Parathyroid adenoma (tissue), 2 donors: ENCODE data around the gene KRT76.

Experiments
- H2AFZ ChIP-seq: fragments of 300-600 bp; sonication (generic); one replicate; pipeline ENCODE4 v1.7.0; 2017; ENCODE audit warnings: antibody characterized with exemption, mild to moderate bottlenecking
- H3K27ac ChIP-seq: fragments of 300-600 bp; sonication (generic); one replicate; pipeline ENCODE4 v1.7.0; 2017
- H3K27me3 ChIP-seq: fragments of 300-600 bp; sonication (generic); one replicate; pipeline ENCODE4 v1.7.0; 2017; ENCODE audit warnings: low read length; ENCODE audit not compliant: control insufficient read depth, insufficient read depth
- H3K36me3 ChIP-seq: fragments of 300-600 bp; sonication (generic); one replicate; pipeline ENCODE4 v1.7.0; 2017; ENCODE audit warnings: low read length; ENCODE audit not compliant: control insufficient read depth, insufficient read depth
- H3K4me1 ChIP-seq: fragments of 300-600 bp; sonication (generic); one replicate; pipeline ENCODE4 v1.7.0; 2017; ENCODE audit warnings: control low read depth
- H3K4me2 ChIP-seq: fragments of 300-600 bp; sonication (generic); one replicate; pipeline ENCODE4 v1.7.0; 2017; ENCODE audit warnings: low read length
- H3K4me3 ChIP-seq: fragments of 300-600 bp; sonication (generic); one replicate; pipeline ENCODE4 v1.7.0; 2017; ENCODE audit warnings: low read depth, low read length
- H3K79me2 ChIP-seq: fragments of 300-600 bp; sonication (generic); one replicate; pipeline ENCODE4 v1.7.0; 2017; ENCODE audit warnings: control low read depth
- H3K9ac ChIP-seq: fragments of 300-600 bp; sonication (generic); one replicate; pipeline ENCODE4 v1.7.0; 2017; ENCODE audit warnings: mild to moderate bottlenecking
- H3K9me3 ChIP-seq: fragments of 300-600 bp; sonication (generic); one replicate; pipeline ENCODE4 v1.7.0; 2017; ENCODE audit warnings: low read length; ENCODE audit not compliant: control insufficient read depth
- CTCF ChIP-seq: fragments of 300-600 bp; sonication (generic); IDR thresholded peaks from one replicate; pipeline ENCODE4 v1.7.0; 2017; ENCODE audit warnings: antibody characterized with exemption, mild to moderate bottlenecking
- donor health status: primary hyperparathyroidism.

Gene KRT76

GRCh38 chr12:52759218-52759617 is 17.9 kb downstream of the KRT76 start:
- H3K27me3 ChIP-seq = no peaks in the 10 kb centered on the region

GRCh38 chr12:52757449-52758176 is 19.5 kb downstream of the KRT76 start:
- no peaks in the 10 kb centered on the region for H3K27me3 ChIP-seq
- no peaks in the 10 kb centered on the region for H3K36me3 ChIP-seq
- TF ChIP-seq CTCF = no peak
- no peaks in the 10 kb centered on the region for H3K9me3 ChIP-seq
- no peak overlapping the region for H3K4me2 ChIP-seq
- no peaks in the 10 kb centered on the region for H3K79me2 ChIP-seq
- no peak overlapping the region for H3K9ac ChIP-seq
- no peak overlapping the region for H2AFZ ChIP-seq
- H3K4me1 ChIP-seq = peaks cover 7% of the 10 kb centered on the region
- no peak overlapping the region for H3K4me3 ChIP-seq
- no peak overlapping the region for H3K27ac ChIP-seq

More at GRCh38 chr12:52759218-52759617, 17.9 kb downstream of the KRT76 start:
- H3K9ac ChIP-seq = no peak overlapping the region
- no peaks in the 10 kb centered on the region for H3K79me2 ChIP-seq
- H3K4me2 ChIP-seq = no peak overlapping the region
- H2AFZ ChIP-seq = no peak overlapping the region
- H3K9me3 ChIP-seq = no peaks in the 10 kb centered on the region
- TF ChIP-seq CTCF = no peak
- no peak overlapping the region for H3K27ac ChIP-seq
- no peaks in the 10 kb centered on the region for H3K36me3 ChIP-seq
- H3K4me3 ChIP-seq = no peak overlapping the region
- H3K4me1 ChIP-seq = peaks cover 7% of the 10 kb centered on the region

GRCh38 chr12:52756281-52756960 is 20.7 kb downstream of the KRT76 start:
- H3K27me3 ChIP-seq = no peaks in the 10 kb centered on the region
- peaks cover 7% of the 10 kb centered on the region for H3K4me1 ChIP-seq
- no peak overlapping the region for H3K27ac ChIP-seq
- no peaks in the 10 kb centered on the region for H3K79me2 ChIP-seq
- H3K4me2 ChIP-seq = no peak overlapping the region
- no peak overlapping the region for H3K4me3 ChIP-seq
- H2AFZ ChIP-seq = no peak overlapping the region
- H3K9ac ChIP-seq = no peak overlapping the region
- H3K36me3 ChIP-seq = no peaks in the 10 kb centered on the region
- H3K9me3 ChIP-seq = no peaks in the 10 kb centered on the region
- TF ChIP-seq CTCF = no peak

- H3K27me3 ChIP-seq = no peaks in the 10 kb centered on the region
- H3K4me1 ChIP-seq = peaks cover 7% of the 10 kb centered on the region
- H3K36me3 ChIP-seq = no peaks in the 10 kb centered on the region
- no peaks in the 10 kb centered on the region for H3K79me2 ChIP-seq
- no peak overlapping the region for H3K9ac ChIP-seq
- no peak overlapping the region for H3K4me2 ChIP-seq
- no peak for TF ChIP-seq CTCF
- no peak overlapping the region for H3K4me3 ChIP-seq
- no peak overlapping the region for H2AFZ ChIP-seq
- H3K27ac ChIP-seq = no peak overlapping the region
- H3K9me3 ChIP-seq = no peaks in the 10 kb centered on the region
Observed at GRCh38 chr12:52755533-52755932, 21.6 kb downstream of the KRT76 start.
